HUES6 (cell line): ENCODE results near the gene GDAP1L1.

Experiments
- H3K27ac ChIP-seq: 2 replicates; pipeline ENCODE4 v1.7.0; 2013; ENCODE audit warnings: low read depth, mild to moderate bottlenecking, low read length, inconsistent platforms
- H3K27me3 ChIP-seq: 2 replicates; pipeline ENCODE4 v1.6.1; 2013; ENCODE audit warnings: low read length; ENCODE audit not compliant: control insufficient read depth, insufficient read depth
- H3K36me3 ChIP-seq: 2 replicates; pipeline ENCODE4 v1.6.1; 2013; ENCODE audit warnings: low read length; ENCODE audit not compliant: control insufficient read depth, insufficient read depth
- H3K4me1 ChIP-seq: 2 replicates; pipeline ENCODE4 v1.6.1; 2013; ENCODE audit warnings: low read length; ENCODE audit not compliant: control insufficient read depth, insufficient read depth
- H3K4me3 ChIP-seq: 2 replicates; pipeline ENCODE4 v1.5.1; 2013; ENCODE audit warnings: low read depth, low read length
- H3K9ac ChIP-seq: one replicate; pipeline ENCODE4 v1.6.1; 2013; ENCODE audit warnings: mild to moderate bottlenecking, low read length
- H3K9me3 ChIP-seq: 2 replicates; pipeline ENCODE4 v1.6.1; 2013; ENCODE audit warnings: low read depth, low read length; ENCODE audit not compliant: control insufficient read depth, insufficient read depth

Gene GDAP1L1

GRCh38 chr20:44256961-44257360, 9.9 kb downstream of the GDAP1L1 start:
- Histone ChIP-seq H3K4me1 (0 out of 2 replicates have a peak, but pooled peaks cover 4% of the 10 kb centered on the region), H3K9me3 (no peaks in the 10 kb centered on the region), H3K4me3 (no peak overlapping the region), H3K27ac (no peak overlapping the region), H3K9ac (no peak overlapping the region), H3K36me3 (no peaks in the 10 kb centered on the region), H3K27me3 (no peaks in the 10 kb centered on the region)

GRCh38 chr20:44258226-44258890, 11.2 kb downstream of the GDAP1L1 start:
- no peak overlapping the region for H3K27ac ChIP-seq
- no peaks in the 10 kb centered on the region for H3K27me3 ChIP-seq
- no peaks in the 10 kb centered on the region for H3K36me3 ChIP-seq
- H3K4me1 ChIP-seq, result 0 out of 2 replicates have a peak, but pooled peaks cover 3% of the 10 kb centered on the region
- H3K4me3 ChIP-seq, result no peak overlapping the region
- H3K9me3 ChIP-seq, result no peaks in the 10 kb centered on the region
- H3K9ac ChIP-seq, result no peak overlapping the region

DNA sequence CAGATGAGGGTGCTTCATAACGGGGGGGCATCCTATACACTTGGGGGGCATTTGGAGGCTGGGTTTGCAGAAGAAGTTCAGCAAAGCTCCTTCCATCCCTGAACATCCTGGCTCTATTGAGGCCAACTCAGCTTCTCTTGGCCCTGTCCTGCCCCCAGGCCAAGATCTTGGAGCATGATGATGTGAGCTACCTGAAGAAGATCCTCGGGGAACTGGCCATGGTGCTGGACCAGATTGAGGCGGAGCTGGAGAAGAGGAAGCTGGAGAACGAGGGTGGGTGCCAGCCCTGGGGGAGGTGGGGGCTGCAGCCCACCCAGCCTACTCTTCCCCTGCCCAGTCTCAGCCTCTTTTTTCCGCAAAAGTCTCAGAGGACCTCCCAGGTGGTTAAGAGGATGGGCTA, 17.2 kb downstream of the GDAP1L1 start:
- Histone ChIP-seq H3K4me1 (no peaks in the 10 kb centered on the region), H3K9ac (no peak overlapping the region), H3K27me3 (no peaks in the 10 kb centered on the region)

DNA sequence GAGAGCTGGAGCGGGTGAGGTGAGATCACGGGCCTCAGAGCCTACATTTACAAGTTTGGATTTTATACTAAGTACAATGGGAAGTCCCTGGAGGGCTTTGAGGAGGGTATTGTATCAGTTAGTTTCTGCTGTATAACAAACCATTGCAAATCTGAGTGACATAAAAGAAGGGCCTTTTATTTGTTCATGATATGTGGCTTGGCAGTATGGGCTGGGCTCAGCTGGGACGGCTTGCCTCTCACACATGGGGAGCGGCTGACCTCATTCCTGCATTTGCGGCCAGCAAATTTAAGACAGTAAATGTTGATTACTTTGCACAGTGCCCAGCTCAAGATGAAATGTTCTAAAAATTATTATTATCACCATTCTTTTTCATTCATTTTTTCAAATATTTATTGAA, 21.7 kb downstream of the GDAP1L1 start:
- Histone ChIP-seq H3K4me1 (peaks cover 6% of the 10 kb centered on the region; the same call in 1 of the 2 replicates), H3K4me3 (no peak overlapping the region), H3K27me3 (no peaks in the 10 kb centered on the region), H3K9me3 (peaks cover 3% of the 10 kb centered on the region; the same call in 1 of the 2 replicates), H3K9ac (no peak overlapping the region), H3K27ac (no peak overlapping the region), H3K36me3 (no peaks in the 10 kb centered on the region)

More for the DNA sequence above, 17.2 kb downstream of the GDAP1L1 start:
- Histone ChIP-seq H3K4me3 (no peak overlapping the region), H3K36me3 (no peaks in the 10 kb centered on the region), H3K9me3 (no peaks in the 10 kb centered on the region; the same call in 1 of the 2 replicates), H3K27ac (no peak overlapping the region)

GRCh38 chr20:44271915-44272663, 25.0 kb downstream of the GDAP1L1 start:
- H3K4me1 ChIP-seq, result peaks cover 6% of the 10 kb centered on the region; the same call in 1 of the 2 replicates
- no peak overlapping the region for H3K27ac ChIP-seq
- H3K9ac ChIP-seq, result no peak overlapping the region
- peak overlapping the region; percentile 21 for H3K4me3 ChIP-seq
- H3K9me3 ChIP-seq, result peaks cover 3% of the 10 kb centered on the region; the same call in 1 of the 2 replicates
- H3K36me3 ChIP-seq, result no peaks in the 10 kb centered on the region
- no peaks in the 10 kb centered on the region for H3K27me3 ChIP-seq

- Histone ChIP-seq H3K36me3 (no peaks in the 10 kb centered on the region), H3K27me3 (no peaks in the 10 kb centered on the region), H3K4me1 (peaks cover 6% of the 10 kb centered on the region; the same call in 1 of the 2 replicates), H3K9me3 (peaks cover 3% of the 10 kb centered on the region; the same call in 1 of the 2 replicates), H3K9ac (no peak overlapping the region), H3K4me3 (no peak overlapping the region), H3K27ac (no peak overlapping the region)
Measured at GRCh38 chr20:44273231-44274215, 26.4 kb downstream of the GDAP1L1 start.

DNA sequence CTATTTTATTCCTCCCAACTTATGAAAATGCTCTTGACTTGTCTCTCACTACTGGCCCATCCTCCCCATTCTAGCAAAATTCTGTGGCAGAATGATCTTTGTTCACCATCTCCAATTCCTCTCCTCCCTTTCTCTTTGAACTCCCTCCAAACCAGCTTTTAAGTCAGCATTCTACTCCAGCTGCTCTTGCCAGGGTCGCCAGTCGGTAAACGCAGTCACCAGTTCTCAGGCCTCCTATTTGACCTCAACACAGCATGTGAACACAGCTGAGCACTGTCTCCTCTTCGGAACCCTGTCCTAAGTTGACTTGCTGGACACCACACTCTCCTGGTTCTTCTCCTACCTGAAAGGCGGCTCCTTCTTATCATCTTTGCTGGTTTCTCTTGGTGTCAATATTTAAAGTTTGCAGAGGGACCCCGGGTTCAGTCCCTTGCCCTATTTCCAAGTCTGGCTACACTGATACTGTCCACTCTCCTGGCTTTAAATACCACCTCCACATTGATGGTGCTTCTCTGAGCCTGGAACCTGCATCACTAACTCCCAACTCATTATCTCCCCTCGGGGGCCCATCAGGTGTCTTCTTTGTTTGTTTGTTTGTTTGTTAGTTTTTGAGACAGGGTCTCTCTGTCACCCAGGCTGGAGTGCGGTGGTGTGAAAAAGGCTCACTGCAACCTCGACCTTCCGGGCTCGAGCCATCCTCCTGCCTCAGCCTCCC, 27.4 kb downstream of the GDAP1L1 start:
- no peaks in the 10 kb centered on the region for H3K36me3 ChIP-seq
- no peak overlapping the region for H3K27ac ChIP-seq
- H3K4me3 ChIP-seq, result no peak overlapping the region
- no peak overlapping the region for H3K9ac ChIP-seq
- H3K9me3 ChIP-seq, result 0 out of 2 replicates have a peak, but pooled peaks cover 3% of the 10 kb centered on the region
- H3K27me3 ChIP-seq, result no peaks in the 10 kb centered on the region
- peaks cover 6% of the 10 kb centered on the region; the same call in 1 of the 2 replicates for H3K4me1 ChIP-seq

- Histone ChIP-seq H3K27ac (no peak overlapping the region), H3K9me3 (no peaks in the 10 kb centered on the region), H3K4me1 (no peaks in the 10 kb centered on the region), H3K9ac (no peak overlapping the region), H3K36me3 (no peaks in the 10 kb centered on the region), H3K27me3 (no peaks in the 10 kb centered on the region; the same call in 1 of the 2 replicates), H3K4me3 (no peak overlapping the region)
Measured at GRCh38 chr20:44279228-44279627, 32.1 kb downstream of the GDAP1L1 start.

- Histone ChIP-seq H3K27ac (no peak overlapping the region), H3K9me3 (no peaks in the 10 kb centered on the region), H3K27me3 (no peaks in the 10 kb centered on the region; the same call in 1 of the 2 replicates), H3K9ac (no peak overlapping the region), H3K4me1 (no peaks in the 10 kb centered on the region), H3K4me3 (no peak overlapping the region), H3K36me3 (no peaks in the 10 kb centered on the region)
Measured at GRCh38 chr20:44280387-44280786, 33.3 kb downstream of the GDAP1L1 start.

DNA sequence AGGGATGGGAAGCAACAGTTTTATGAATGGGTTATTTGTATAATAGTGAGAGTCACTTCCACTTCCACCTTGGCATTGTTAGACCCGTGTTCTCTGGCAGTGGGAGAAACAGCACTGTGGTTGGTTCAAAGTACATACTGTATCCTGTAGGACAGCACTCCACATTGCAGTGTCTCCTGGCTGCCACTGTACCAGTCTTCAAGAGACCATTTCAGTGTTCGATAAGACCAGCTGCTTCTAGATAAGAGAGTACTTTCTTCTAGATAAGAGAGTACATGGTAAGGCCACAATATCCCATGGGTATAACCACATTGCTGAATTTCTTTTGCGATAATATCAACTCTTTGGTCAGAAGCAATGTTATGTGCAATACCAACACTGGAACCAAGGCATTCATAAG, 35.1 kb downstream of the GDAP1L1 start:
- Histone ChIP-seq H3K36me3 (no peaks in the 10 kb centered on the region), H3K9ac (no peak overlapping the region), H3K27me3 (no peaks in the 10 kb centered on the region; the same call in 1 of the 2 replicates)

More for the DNA sequence above, 35.1 kb downstream of the GDAP1L1 start:
- H3K27ac ChIP-seq, result no peak overlapping the region
- no peak overlapping the region for H3K4me3 ChIP-seq
- H3K9me3 ChIP-seq, result no peaks in the 10 kb centered on the region
- H3K4me1 ChIP-seq, result no peaks in the 10 kb centered on the region
